ENCODE data around the gene BICC1.

GRCh38 chr10:58753425-58753824 is 240.8 kb downstream of the BICC1 start:
- no peak for TF ChIP-seq CTCF (IDR thresholded peaks at IDR 0.05)
- TF ChIP-seq EZH2 (IDR thresholded peaks at IDR 0.05; ENCODE audit: borderline replicate concordance, insufficient read depth, low read depth, low read length, poor library complexity, severe bottlenecking): no peak

All from B cell (primary cell).